GM19239 (cell line): ENCODE results near the gene LRSAM1.

ENCODE experiments used
- DNase-seq: peaks from one replicate; pipeline ENCODE4 v3.0.0; 2011; ENCODE audit warnings: low spot score; ENCODE audit not compliant: insufficient read length
- FAIRE-seq: peaks from 2 replicates; lab custom pipeline; 2011; peaks lifted over from hg19 to GRCh38; lab: Jason Lieb, UNC

LRSAM1 gene

GRCh38 chr9:127423934-127424675 lies 27.2 kb upstream of the LRSAM1 start, which contains the start of gene ZNF79:
TSS of gene ZNF79 (plus strand) at chr9:127424382. CDS start at chr9:127424788, 406 bp downstream.
- FAIRE-seq (peak; percentile 95), DNase-seq (peak; percentile 93)

DNA sequence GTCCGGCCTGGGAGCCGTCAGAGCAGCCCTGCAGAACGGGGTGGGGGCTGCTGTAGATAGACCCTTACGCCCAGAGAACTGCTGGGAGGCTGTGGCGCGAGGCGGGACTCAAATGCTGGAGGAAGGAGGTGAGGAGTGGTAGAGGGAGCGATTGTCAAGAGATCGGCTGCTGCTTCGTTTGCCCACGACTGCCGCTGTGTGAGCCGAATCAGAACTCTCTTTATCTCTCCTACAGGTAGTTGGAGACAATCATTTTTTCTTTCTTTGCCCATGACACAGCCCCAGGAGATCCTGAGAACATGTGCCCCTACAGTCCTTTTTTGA lies 26.7 kb upstream of the LRSAM1 start:
- DNase-seq (no peak), FAIRE-seq (no peak)

GRCh38 chr9:127426756-127427155 lies 24.6 kb upstream of the LRSAM1 start:
- FAIRE-seq (no peak), DNase-seq (no peak)

- no peak for DNase-seq
- FAIRE-seq, result no peak
These were observed 23.0 kb upstream of the LRSAM1 start for GRCh38 chr9:127428348-127428747.

DNA sequence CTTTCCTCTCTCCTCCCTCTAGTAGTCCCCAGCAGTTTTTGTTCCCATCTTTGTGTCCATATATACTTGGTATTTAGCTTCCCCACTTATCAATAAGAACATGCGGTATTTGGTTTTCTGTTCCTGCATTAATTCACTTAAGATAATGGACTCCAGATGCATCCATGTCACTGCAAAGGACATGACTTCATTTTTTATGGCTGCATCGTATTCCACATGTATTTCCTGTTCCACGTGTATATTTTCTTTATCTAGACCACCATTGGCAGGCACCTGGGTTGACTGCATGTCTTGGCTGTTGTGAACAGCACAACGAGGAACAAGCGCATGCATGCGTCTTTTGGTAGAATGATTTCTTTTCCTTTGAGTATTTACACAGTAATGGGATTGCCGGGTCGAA lies 20.9 kb upstream of the LRSAM1 start:
- DNase-seq (no peak), FAIRE-seq (no peak)

DNA sequence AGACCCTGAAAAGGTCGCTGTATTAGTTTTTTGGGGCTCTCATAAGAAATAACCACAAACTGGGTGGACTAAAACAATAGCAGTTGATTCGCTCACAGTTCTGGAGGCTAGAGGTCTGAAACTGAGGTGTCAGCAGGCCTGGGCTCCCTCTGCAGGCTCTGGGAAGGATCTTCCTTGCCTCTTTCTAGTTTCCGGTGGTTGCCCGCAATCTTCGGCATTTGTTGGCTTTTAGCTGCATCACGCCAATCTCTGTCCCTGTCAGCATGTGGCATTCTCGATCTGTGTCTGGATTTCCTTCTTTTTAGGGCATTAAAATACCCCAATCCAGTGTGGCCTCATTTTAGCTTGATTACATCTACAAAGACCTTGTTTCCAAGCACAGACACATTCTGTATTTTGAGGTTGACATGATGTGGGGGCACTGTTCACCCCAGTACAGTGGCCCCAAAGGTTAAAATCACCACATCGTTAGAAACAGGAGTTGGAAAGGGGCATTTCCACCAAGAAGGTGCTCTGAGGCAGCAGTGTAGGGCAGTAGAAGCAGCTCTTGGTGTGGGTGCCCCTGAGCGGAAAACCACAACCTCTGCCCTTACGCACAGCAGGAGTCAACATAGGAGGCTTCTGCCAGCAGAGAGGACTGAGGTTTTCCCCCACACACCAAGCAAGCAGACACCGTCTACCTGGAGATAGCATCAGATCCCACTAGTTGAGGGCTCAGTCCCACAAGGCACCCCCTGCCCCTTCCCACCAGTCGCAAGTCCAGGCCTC lies 13.6 kb upstream of the LRSAM1 start:
- FAIRE-seq, result no peak
- DNase-seq, result no peak

DNA sequence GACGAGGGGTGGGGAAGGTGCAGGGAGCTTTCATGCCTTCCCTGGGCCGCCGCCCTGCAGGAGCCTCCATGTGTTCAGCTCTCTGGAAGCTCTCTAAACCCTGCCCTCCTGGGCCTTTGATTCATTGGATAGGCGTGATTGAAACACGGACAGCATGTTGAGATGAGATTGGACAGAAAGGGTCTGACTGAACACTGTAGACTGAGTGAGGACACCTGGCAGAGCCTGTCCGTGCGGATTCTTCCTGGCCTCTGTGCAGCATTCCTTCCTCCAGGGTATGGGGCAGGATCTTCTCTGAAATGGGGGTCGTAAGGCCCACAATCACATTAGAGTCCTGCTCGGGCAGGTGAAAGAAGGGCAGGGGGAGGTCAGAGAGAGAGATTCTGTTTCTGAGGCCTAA lies 12.9 kb upstream of the LRSAM1 start:
- DNase-seq, result no peak
- FAIRE-seq, result no peak

- FAIRE-seq (no peak), DNase-seq (no peak)
These were observed 6.9 kb upstream of the LRSAM1 start for GRCh38 chr9:127444283-127444920.

- DNase-seq, result no peak
- FAIRE-seq, result no peak
These were observed 6.1 kb upstream of the LRSAM1 start for GRCh38 chr9:127444921-127445850.

DNA sequence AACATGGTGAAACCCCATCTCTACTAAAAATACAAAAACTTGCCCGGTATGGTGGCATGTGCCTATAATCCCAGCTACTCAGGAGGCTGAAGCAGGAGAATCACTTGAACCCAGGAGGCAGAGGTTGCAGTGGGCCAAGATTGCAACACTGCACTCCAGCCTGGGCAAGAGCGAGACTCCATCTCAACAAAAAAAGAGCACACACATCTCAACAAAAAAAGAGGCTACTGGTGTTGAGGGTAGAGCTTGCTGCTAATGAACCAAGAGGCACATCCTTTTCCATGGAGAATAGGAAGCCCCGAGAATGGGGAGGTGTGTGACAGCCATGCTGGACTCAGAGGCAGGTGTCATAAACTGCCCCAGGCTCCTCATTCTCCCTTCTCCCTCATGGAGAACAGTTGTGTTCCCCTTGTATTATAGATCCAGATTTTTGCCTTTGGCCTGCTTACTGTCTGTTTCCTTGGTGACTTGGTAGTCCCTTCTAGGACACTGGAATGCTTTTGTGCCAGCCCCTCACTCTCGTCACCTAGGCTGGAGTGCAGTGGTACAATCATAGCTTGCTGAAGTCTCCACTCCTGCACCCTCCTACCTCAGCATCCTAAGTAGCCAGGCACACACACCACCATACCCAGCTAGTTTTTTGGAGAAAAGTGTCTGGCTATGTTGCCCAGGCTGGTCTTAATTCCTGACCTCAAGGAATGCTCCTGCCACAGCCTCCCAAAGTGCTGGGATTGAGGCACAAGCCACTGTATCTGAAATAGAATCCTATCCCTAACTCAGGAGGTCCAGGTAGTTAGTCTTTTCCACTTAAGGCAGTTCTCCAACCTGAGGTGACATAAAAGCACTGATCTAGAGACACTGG lies 5.2 kb upstream of the LRSAM1 start:
- no peak for DNase-seq
- no peak for FAIRE-seq

GRCh38 chr9:127446713-127447415 lies 4.4 kb upstream of the LRSAM1 start:
- DNase-seq (no peak), FAIRE-seq (no peak)

DNA sequence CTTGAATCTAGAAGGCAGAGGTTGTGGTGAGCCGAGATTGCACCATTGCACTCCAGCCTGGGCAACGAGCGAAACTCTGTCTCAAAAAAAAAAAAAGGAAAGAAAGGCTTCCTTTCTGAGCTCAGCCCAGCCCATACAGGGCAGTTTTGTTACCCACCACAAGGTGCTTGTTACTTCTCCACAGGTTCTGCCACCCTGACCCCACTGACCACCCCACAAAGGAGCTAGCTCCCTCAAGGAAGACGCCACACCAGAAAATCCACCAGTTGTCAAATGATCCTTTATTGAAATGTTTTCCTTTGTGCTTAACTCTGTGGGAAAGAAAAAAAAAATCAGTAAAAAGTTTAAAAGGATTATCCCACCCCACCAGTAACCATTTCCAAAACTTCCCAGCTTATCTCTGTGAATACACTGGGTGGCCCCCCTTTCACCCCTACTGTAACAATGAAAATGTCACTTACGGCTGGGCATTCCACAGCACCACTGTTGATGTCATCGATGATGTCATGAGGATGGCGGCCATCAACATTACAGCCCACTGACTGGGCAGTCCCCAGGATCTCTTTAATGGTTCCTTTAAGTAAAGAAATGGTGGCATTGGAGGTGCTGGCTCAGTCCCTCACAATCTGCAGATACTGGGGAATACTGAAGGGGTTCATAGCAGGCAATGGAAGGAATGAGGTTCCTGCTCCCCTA lies 3.7 kb upstream of the LRSAM1 start:
- no peak for FAIRE-seq
- DNase-seq, result no peak

DNA sequence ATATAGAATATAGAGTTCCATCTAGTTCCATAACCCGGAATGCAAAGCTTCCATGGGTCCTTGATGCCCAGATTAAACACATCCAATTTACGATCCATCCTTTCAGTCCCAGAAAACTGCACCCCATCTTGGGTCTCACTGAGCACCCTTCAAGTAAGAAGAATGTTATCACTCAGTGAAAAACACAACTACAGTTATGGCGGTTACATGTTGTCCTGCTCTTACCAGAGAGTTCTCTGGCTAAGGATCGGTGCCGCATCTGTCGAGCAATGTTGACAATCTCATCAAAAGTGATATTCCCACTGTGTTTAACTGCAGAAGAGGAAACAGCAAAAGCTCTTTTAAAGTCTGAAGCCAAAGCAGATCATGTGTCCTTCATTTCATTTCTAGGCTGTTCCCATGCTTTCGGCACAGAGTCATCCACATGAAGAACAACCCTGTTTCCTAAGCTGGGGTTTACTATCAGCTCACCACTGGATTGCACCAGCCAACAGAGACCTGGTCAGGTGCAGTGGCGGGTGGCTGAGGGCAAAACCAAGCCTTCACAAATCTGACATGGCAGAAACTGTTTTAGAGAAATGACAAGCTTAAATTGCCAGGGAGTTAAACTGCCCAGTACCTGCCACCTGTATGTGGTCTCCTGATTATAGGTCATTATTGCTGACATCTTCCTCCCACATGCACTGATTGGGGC lies 3.1 kb upstream of the LRSAM1 start:
- DNase-seq (no peak), FAIRE-seq (no peak)

DNA sequence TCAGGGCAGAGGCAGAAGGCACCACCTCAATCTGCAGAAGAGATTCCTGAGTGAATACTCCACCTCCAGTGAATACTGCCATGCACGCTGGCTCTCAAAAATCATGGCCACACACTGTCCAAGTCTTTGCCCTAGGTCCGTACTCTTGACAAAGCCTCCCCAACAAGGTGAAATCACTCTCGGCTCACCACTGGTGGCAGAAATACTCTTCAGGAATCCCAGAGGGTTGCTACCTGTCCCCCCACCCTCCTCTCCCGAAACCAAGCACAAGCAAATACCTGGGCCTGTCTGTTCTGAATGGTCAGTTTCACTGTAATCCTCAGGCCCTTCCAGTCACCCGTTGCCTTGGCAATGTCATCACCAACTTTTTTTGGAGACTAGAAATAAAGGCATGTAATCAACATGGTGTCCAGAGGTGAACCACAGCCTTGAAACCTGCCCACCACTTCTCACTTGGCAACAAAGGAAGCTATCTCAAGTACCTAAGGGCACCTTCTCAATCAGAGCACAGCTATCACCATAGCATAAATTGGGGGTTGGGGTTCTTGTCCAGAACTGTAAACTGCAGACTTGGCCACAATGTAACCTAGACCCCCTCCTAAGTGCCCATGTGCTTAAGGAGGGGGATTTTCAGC lies 1.9 kb upstream of the LRSAM1 start:
- DNase-seq (no peak), FAIRE-seq (no peak)

- no peak for DNase-seq
- no peak for FAIRE-seq
These were observed 1.0 kb upstream of the LRSAM1 start for GRCh38 chr9:127450243-127450760.

DNA sequence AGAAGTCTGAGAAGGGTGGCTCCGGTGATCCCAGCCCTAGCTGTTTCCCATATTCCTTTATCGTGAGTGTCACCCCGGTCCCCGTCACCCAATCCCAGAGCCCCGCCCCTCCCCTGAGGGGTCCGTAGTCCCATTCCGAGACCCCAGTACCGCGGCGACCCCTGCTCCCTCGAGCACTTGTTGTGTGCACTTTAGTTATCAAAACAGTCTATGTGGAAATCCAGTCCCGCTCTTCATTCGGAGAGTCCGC lies 223 bp downstream of the LRSAM1 start:
- DNase-seq, result no peak
- no peak for FAIRE-seq
